SK-N-SH (cell line): Measurements from ENCODE around the gene DOCK8. TPM values are rescaled to one million over a fixed set of nuclear protein-coding genes. Genes with fewer than 3 reads are reported as not detected.

Experiments used
- CTCF ChIA-PET: fragments of 300-600, 350-600 bp; formaldehyde crosslinking; extraction: SDS; loops from one replicate; lab custom pipeline; 2021; lab: Yijun Ruan, JAX
- POLR2A ChIA-PET: fragments of 350-600 bp; sonication (Branson Sonifier 250); formaldehyde crosslinking; extraction: SDS; loops from one replicate; lab custom pipeline; 2020; ENCODE audit warnings: antibody characterized with exemption, inconsistent platforms; lab: Yijun Ruan, JAX
- DNase-seq: peaks from one replicate; pipeline ENCODE4 v3.0.0; 2012
- H2AFZ ChIP-seq: fragments of 200-600 bp; sonication (generic); 2 replicates; pipeline ENCODE4 v1.8.1; 2016; ENCODE audit warnings: antibody characterized with exemption, mild to moderate bottlenecking, low read depth
- H3F3A ChIP-seq: fragments of 200-600 bp; sonication (generic); replicated peaks from 2 replicates; pipeline ENCODE3; 2016; ENCODE audit warnings: antibody characterized with exemption, mild to moderate bottlenecking; ENCODE audit not compliant: insufficient read depth
- H3K27ac ChIP-seq, 2 experiments: fragments of 200-500 bp in 1 of 2; fragments of 200-600 bp in 1 of 2; sonication (Bioruptor generic) in 1 of 2; sonication (generic), shearing (Covaris generic) in 1 of 2; 2 replicates each; pipeline versions ENCODE4 v1.5.1 to v1.6.1; 2014 to 2016; ENCODE audit warnings: low read depth in 2 of 2, inconsistent platforms in 1 of 2, low read length in 1 of 2, mild to moderate bottlenecking in 1 of 2, mixed read lengths in 1 of 2
- H3K27me3 ChIP-seq: fragments of 200-600 bp; sonication (generic), shearing (Covaris generic); 2 replicates; pipeline ENCODE4 v1.6.1; 2016; ENCODE audit warnings: mixed run types; ENCODE audit not compliant: insufficient read depth
- H3K36me3 ChIP-seq, 2 experiments: fragments of 200-500 bp in 1 of 2; fragments of 200-600 bp in 1 of 2; sonication (Bioruptor generic) in 1 of 2; sonication (generic) in 1 of 2; replicated peaks in 1 of 2; 2 replicates each; pipeline versions ENCODE3 to v1.5.1; 2014 to 2016; ENCODE audit warnings: low read length in 1 of 2, mild to moderate bottlenecking in 1 of 2; ENCODE audit not compliant: insufficient read depth in 2 of 2, control insufficient read depth in 1 of 2
- H3K4me1 ChIP-seq, 2 experiments: fragments of 200-500 bp in 1 of 2; fragments of 200-600 bp in 1 of 2; sonication (Bioruptor generic) in 1 of 2; sonication (generic), shearing (Covaris generic) in 1 of 2; 2 replicates each; pipeline versions ENCODE4 v1.5.1 to v1.6.1; 2014 to 2016; ENCODE audit warnings: low read depth in 1 of 2, low read length in 1 of 2, mixed run types in 1 of 2; ENCODE audit not compliant: insufficient read depth in 2 of 2, control insufficient read depth in 1 of 2
- H3K4me2 ChIP-seq: fragments of 200-600 bp; sonication (generic), shearing (Covaris generic); 2 replicates; pipeline ENCODE4 v1.6.1; 2017; ENCODE audit warnings: mixed run types
- H3K4me3 ChIP-seq, 2 experiments: fragments of 200-500 bp in 1 of 2; fragments of 200-600 bp in 1 of 2; sonication (Bioruptor generic) in 1 of 2; sonication (generic), shearing (Covaris generic) in 1 of 2; 2 replicates each; pipeline versions ENCODE4 v1.5.1 to v1.8.1; 2014 to 2016; ENCODE audit warnings: low read depth in 2 of 2, inconsistent platforms in 1 of 2, low read length in 1 of 2, mild to moderate bottlenecking in 1 of 2, mixed read lengths in 1 of 2, moderate library complexity in 1 of 2
- H3K79me2 ChIP-seq: fragments of 200-600 bp; sonication (generic); 2 replicates; pipeline ENCODE4 v1.8.1; 2017; ENCODE audit warnings: mild to moderate bottlenecking; ENCODE audit not compliant: insufficient read depth
- H3K9ac ChIP-seq: fragments of 200-600 bp; sonication (generic); 2 replicates; pipeline ENCODE4 v1.6.1; 2017; ENCODE audit warnings: mixed run types
- H3K9me2 ChIP-seq: fragments of 200-600 bp; sonication (generic); 2 replicates; pipeline ENCODE4 v1.6.1; 2017; ENCODE audit warnings: mixed run types
- H3K9me3 ChIP-seq: fragments of 200-600 bp; sonication (generic); 2 replicates; pipeline ENCODE4 v1.6.1; 2017; ENCODE audit warnings: mixed run types, mild to moderate bottlenecking, moderate library complexity
- H4K20me1 ChIP-seq: fragments of 200-600 bp; sonication (generic); 2 replicates; pipeline ENCODE4 v1.6.1; 2017; ENCODE audit warnings: mild to moderate bottlenecking, mixed run types; ENCODE audit not compliant: insufficient read depth
- CHD2 ChIP-seq: fragments of 150-350 bp; IDR thresholded peaks from 2 replicates; pipeline ENCODE4 v1.6.1; 2018; ENCODE audit warnings: low read length; ENCODE audit not compliant: partially characterized antibody
- FOSL2 ChIP-seq: IDR thresholded peaks from 2 replicates; pipeline ENCODE4 v1.4.0; 2012; ENCODE audit warnings: low read depth, mild to moderate bottlenecking, moderate library complexity, borderline replicate concordance
- FOXJ3 ChIP-seq: sonication (generic); formaldehyde crosslinking; IDR thresholded peaks from 2 replicates; pipeline ENCODE4 v1.5.1; 2020; ENCODE audit warnings: mild to moderate bottlenecking, missing genetic modification reagents
- GABPA ChIP-seq: IDR thresholded peaks from 2 replicates; pipeline ENCODE4 v1.4.0; 2012; ENCODE audit warnings: low read depth, mild to moderate bottlenecking
- GATA2 ChIP-seq: sonication (generic); formaldehyde crosslinking; IDR thresholded peaks from 2 replicates; pipeline ENCODE4 v1.5.0; 2020; ENCODE audit warnings: mild to moderate bottlenecking, missing genetic modification reagents
- JUND ChIP-seq: IDR thresholded peaks from 2 replicates; pipeline ENCODE4 v1.4.0; 2012
- MEF2A ChIP-seq: IDR thresholded peaks from 2 replicates; pipeline ENCODE4 v1.4.0; 2012; ENCODE audit warnings: low read depth, borderline replicate concordance
- NFIC ChIP-seq: IDR thresholded peaks from 2 replicates; pipeline ENCODE4 v1.4.0; 2012; ENCODE audit warnings: borderline replicate concordance
- POLR2AphosphoS5 ChIP-seq: IDR thresholded peaks from 2 replicates; pipeline ENCODE4 v1.6.1; 2012; ENCODE audit warnings: low read depth, low read length
- RCOR1 ChIP-seq: fragments of 150-350 bp; IDR thresholded peaks from 2 replicates; pipeline ENCODE4 v1.6.1; 2017; ENCODE audit warnings: antibody characterized with exemption, low read length
- RXRA ChIP-seq: IDR thresholded peaks from 2 replicates; pipeline ENCODE4 v1.4.0; 2012; ENCODE audit warnings: low read depth, mild to moderate bottlenecking, borderline replicate concordance
- WGBS: methylation state at CpG from one replicate; pipeline ENCODE4 v1.1.6; 2017; ENCODE audit warnings: low lambda C conversion rate; 5-methylcytosine and 5-hydroxymethylcytosine counted together
- polyA plus RNA-seq, 3 experiments: library from polyadenylated mRNA; depleted of rRNA; stranded (reverse); fragments of >200 nt; gene quantifications; 2 replicates each; pipeline ENCODE4 v1.2.3, GENCODE V29; 2012
- TF ChIP-seq, protein P1 (sequence below): IDR thresholded peaks from 2 replicates; pipeline ENCODE4 v1.4.0; 2012; ENCODE audit warnings: low read depth
- TF ChIP-seq, protein P2 (sequence below): IDR thresholded peaks from 2 replicates; pipeline ENCODE4; 2012
- TF ChIP-seq, protein P3 (sequence below): fragments of 150-350 bp; IDR thresholded peaks from 2 replicates; pipeline ENCODE4 v1.6.1; 2016; ENCODE audit warnings: mild to moderate bottlenecking, low read depth, low read length
- TF ChIP-seq, protein P4 (sequence below): fragments of 150-350 bp; IDR thresholded peaks from 2 replicates; pipeline ENCODE4 v1.6.1; 2017; ENCODE audit warnings: antibody characterized with exemption, low read length, low read depth, borderline replicate concordance

The DOCK8 gene
- polyA plus RNA-seq, 1 of the 3 experiments (the other 2 are of a cell fraction), result not detected

- WGBS, result 0% methylated on average over 3 of the region's 3 CpGs
- Histone ChIP-seq H3K9me3 (no peaks in the 10 kb centered on the region), H3K27ac (no peak overlapping the region), H3K36me3 (no peaks in the 10 kb centered on the region), H3K9ac (no peak overlapping the region), H3K9me2 (no peaks in the 10 kb centered on the region), H3F3A (no peaks in the 10 kb centered on the region), H3K4me1 (no peaks in the 10 kb centered on the region), H3K4me3 (no peak overlapping the region), H3K27me3 (peaks cover 17% of the 10 kb centered on the region; the same call in 1 of the 2 replicates), H3K4me2 (no peak overlapping the region), H3K79me2 (no peaks in the 10 kb centered on the region), H2AFZ (no peak overlapping the region), H4K20me1 (no peaks in the 10 kb centered on the region)
- POLR2A ChIA-PET, result no interaction called here
- CTCF ChIA-PET, result interaction anchor here (0.5 kb wide), 1 partner anchor 36 kb away, joined by 3 read pairs; no protein-coding TSS in a partner anchor
- TF ChIP-seq, protein P1, sequence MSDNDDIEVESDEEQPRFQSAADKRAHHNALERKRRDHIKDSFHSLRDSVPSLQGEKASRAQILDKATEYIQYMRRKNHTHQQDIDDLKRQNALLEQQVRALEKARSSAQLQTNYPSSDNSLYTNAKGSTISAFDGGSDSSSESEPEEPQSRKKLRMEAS, result no peak
- TF ChIP-seq NFIC, result no peak
- no peak for TF ChIP-seq JUND
- TF ChIP-seq RXRA, result no peak
- TF ChIP-seq, protein P2, sequence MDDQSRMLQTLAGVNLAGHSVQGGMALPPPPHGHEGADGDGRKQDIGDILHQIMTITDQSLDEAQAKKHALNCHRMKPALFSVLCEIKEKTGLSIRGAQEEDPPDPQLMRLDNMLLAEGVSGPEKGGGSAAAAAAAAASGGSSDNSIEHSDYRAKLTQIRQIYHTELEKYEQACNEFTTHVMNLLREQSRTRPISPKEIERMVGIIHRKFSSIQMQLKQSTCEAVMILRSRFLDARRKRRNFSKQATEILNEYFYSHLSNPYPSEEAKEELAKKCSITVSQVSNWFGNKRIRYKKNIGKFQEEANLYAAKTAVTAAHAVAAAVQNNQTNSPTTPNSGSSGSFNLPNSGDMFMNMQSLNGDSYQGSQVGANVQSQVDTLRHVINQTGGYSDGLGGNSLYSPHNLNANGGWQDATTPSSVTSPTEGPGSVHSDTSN, result no peak
- TF ChIP-seq RCOR1, result no peak
- TF ChIP-seq POLR2AphosphoS5, result no peak
- TF ChIP-seq GATA2 (CRISPR knock-in tag), result no peak
- TF ChIP-seq FOSL2, result no peak
- TF ChIP-seq, protein P3, sequence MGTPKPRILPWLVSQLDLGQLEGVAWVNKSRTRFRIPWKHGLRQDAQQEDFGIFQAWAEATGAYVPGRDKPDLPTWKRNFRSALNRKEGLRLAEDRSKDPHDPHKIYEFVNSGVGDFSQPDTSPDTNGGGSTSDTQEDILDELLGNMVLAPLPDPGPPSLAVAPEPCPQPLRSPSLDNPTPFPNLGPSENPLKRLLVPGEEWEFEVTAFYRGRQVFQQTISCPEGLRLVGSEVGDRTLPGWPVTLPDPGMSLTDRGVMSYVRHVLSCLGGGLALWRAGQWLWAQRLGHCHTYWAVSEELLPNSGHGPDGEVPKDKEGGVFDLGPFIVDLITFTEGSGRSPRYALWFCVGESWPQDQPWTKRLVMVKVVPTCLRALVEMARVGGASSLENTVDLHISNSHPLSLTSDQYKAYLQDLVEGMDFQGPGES, result no peak
- TF ChIP-seq MEF2A, result no peak
- TF ChIP-seq, protein P4, sequence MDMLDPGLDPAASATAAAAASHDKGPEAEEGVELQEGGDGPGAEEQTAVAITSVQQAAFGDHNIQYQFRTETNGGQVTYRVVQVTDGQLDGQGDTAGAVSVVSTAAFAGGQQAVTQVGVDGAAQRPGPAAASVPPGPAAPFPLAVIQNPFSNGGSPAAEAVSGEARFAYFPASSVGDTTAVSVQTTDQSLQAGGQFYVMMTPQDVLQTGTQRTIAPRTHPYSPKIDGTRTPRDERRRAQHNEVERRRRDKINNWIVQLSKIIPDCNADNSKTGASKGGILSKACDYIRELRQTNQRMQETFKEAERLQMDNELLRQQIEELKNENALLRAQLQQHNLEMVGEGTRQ, result no peak
- TF ChIP-seq CHD2, result no peak
- no peak for TF ChIP-seq GABPA
- no peak for TF ChIP-seq FOXJ3
- no peak for DNase-seq
Observed at GRCh38 chr9:512555-513272, 298.0 kb downstream of the DOCK8 start.

Other genes starting within 250 kb of the DOCK8 start
- gene WASHC1, start 185.4 kb upstream of the DOCK8 start, polyA plus RNA-seq (2012; rRNA removed), result 12.9 and 14.2 TPM in 2 replicates
- gene FOXD4, start 96.4 kb upstream of the DOCK8 start, polyA plus RNA-seq (2012; rRNA removed), result 0.34 and 0.38 TPM in 2 replicates
- gene ZNG1A, start 35.8 kb upstream of the DOCK8 start, polyA plus RNA-seq (2012; rRNA removed), result 14.3 and 18.5 TPM in 2 replicates